ENCODE measurements around the gene KIF4A.

DNA sequence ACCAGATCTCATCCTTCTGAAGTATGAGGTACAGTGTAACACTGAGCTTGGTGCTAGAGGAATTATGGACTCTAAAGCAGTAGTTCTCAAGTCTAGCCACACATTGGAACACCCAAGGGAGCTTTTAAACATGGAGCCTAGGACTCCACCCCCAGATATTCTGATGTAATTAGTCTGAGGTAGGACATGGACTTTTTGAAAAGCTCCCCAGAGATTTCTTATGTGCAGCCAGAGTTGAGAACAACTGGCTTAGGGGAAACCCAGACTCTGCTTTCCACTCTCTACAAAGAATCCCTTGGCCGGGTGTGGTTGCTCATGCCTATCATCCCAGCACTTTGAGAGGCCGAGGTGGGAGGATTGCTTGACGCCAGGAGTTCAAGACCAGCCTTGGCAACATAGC is 121.6 kb downstream of the KIF4A start:
- TF ChIP-seq EZH2 (IDR thresholded peaks at IDR 0.05; ENCODE audit: low read length, unreplicated experiment) (no peak), EZH2phosphoT487 (IDR thresholded peaks at IDR 0.05; ENCODE audit: borderline replicate concordance, low read length) (no peak)
- TF ChIP-seq, protein P1, sequence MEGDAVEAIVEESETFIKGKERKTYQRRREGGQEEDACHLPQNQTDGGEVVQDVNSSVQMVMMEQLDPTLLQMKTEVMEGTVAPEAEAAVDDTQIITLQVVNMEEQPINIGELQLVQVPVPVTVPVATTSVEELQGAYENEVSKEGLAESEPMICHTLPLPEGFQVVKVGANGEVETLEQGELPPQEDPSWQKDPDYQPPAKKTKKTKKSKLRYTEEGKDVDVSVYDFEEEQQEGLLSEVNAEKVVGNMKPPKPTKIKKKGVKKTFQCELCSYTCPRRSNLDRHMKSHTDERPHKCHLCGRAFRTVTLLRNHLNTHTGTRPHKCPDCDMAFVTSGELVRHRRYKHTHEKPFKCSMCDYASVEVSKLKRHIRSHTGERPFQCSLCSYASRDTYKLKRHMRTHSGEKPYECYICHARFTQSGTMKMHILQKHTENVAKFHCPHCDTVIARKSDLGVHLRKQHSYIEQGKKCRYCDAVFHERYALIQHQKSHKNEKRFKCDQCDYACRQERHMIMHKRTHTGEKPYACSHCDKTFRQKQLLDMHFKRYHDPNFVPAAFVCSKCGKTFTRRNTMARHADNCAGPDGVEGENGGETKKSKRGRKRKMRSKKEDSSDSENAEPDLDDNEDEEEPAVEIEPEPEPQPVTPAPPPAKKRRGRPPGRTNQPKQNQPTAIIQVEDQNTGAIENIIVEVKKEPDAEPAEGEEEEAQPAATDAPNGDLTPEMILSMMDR (conservative IDR thresholded peaks at IDR 0.05; ENCODE audit: low read depth, low read length): no peak

Data from PC-3 (cell line).